Ishikawa (cell line): Measurements from ENCODE around the gene SLIT3.
A peak's percentile ranks its signal among the peaks of the same experiment; 100 is the strongest.

ENCODE experiments used
- CEBPB ChIP-seq: IDR thresholded peaks from 2 replicates; pipeline ENCODE4 v1.6.1; 2012
- CREB1 ChIP-seq: IDR thresholded peaks from 2 replicates; pipeline ENCODE4 v1.6.1; 2012; ENCODE audit warnings: low read depth
- EGR1 ChIP-seq: IDR thresholded peaks from 2 replicates; pipeline ENCODE4 v1.6.1; 2012
- EP300 ChIP-seq: IDR thresholded peaks from 2 replicates; pipeline ENCODE4 v1.6.1; 2012; ENCODE audit warnings: borderline replicate concordance
- FOXM1 ChIP-seq: IDR thresholded peaks from 2 replicates; pipeline ENCODE4 v1.6.1; 2012; ENCODE audit warnings: low read depth, borderline replicate concordance
- NFIC ChIP-seq: IDR thresholded peaks from 2 replicates; pipeline ENCODE4 v1.6.1; 2012
- RAD21 ChIP-seq: IDR thresholded peaks from 2 replicates; pipeline ENCODE4 v1.6.1; 2012; ENCODE audit warnings: low read depth
- TAF1 ChIP-seq: IDR thresholded peaks from 2 replicates; pipeline ENCODE4 v1.6.1; 2012; ENCODE audit warnings: low read depth, mild to moderate bottlenecking
- TCF12 ChIP-seq: IDR thresholded peaks from 2 replicates; pipeline ENCODE4 v1.6.1; 2012; ENCODE audit warnings: low read depth
- TEAD4 ChIP-seq: IDR thresholded peaks from 2 replicates; pipeline ENCODE4 v1.6.1; 2012
- YY1 ChIP-seq: IDR thresholded peaks from 2 replicates; pipeline ENCODE4 v1.6.1; 2012; ENCODE audit warnings: low read depth
- ZBTB7A ChIP-seq: IDR thresholded peaks from 2 replicates; pipeline ENCODE4 v1.6.1; 2012; ENCODE audit warnings: low read depth
- TF ChIP-seq, protein P1 (sequence below): IDR thresholded peaks from 2 replicates; pipeline ENCODE4 v1.6.1; 2012
- TF ChIP-seq, protein P2 (sequence below): IDR thresholded peaks from 2 replicates; pipeline ENCODE4 v1.6.1; 2012
- TF ChIP-seq, protein P3 (sequence below): IDR thresholded peaks from 2 replicates; pipeline ENCODE4 v1.6.1; 2012; ENCODE audit warnings: low read depth, mild to moderate bottlenecking

Gene SLIT3

DNA sequence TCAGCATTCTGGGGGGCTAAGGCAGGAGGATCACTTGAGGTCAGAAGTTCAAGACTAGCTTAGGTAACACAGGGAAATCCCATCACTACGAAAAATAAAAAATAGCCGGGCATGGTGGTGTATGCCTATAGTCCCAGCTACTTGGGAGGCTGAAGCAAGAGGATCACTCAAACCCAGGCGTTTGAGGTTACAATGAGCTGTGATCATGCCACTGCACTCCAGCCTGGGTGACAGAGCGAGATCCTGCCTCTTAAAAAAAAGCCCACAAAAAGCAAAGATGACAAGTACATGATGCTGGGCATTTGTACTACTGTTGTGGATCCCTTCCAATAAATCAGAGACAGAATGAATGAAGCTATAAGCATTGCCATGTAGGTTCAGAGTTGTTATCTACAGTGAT lies 401.7 kb downstream of the SLIT3 start:
- TF ChIP-seq RAD21 = no peak
- TF ChIP-seq, protein P1, sequence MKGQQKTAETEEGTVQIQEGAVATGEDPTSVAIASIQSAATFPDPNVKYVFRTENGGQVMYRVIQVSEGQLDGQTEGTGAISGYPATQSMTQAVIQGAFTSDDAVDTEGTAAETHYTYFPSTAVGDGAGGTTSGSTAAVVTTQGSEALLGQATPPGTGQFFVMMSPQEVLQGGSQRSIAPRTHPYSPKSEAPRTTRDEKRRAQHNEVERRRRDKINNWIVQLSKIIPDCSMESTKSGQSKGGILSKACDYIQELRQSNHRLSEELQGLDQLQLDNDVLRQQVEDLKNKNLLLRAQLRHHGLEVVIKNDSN = no peak
- TF ChIP-seq EGR1 = no peak
- TF ChIP-seq FOXM1 = no peak
- TF ChIP-seq CEBPB = no peak
- no peak for TF ChIP-seq NFIC
- TF ChIP-seq TCF12 = no peak
- TF ChIP-seq, protein P2, sequence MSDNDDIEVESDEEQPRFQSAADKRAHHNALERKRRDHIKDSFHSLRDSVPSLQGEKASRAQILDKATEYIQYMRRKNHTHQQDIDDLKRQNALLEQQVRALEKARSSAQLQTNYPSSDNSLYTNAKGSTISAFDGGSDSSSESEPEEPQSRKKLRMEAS = no peak
- no peak for TF ChIP-seq YY1
- no peak for TF ChIP-seq CREB1

DNA sequence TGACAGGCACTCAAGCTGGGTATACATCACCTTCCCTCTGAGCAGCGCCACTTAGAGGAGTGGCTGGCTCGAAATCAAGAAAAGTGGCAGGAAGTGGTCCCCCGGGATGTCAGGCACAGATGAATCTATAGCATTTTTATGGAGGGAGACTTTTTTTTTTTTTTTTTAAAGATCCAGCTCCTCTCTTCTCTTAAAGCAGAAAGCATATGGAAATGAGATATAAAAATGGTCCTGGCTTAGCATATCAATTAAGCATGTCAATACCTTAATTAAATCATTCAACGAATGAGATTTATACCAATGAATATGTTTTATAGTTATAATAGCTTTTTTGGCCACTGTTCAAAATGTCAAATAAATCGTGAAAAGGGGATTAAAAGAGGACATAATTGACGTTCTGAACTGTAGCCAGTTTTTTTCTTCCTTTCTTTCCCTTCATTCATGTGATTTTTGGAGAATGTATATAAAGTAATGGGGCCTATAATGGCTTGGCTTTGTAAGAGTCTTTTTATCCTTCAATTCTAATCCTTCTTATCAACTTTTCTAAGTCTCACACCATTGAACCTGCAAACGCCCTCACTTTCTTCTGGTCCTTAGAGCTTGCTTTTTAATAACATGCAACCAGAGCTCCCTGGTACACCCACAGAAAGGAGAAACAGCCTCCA lies 402.6 kb downstream of the SLIT3 start:
- TF ChIP-seq NFIC (peak; percentile 71), CREB1 (no peak)

DNA sequence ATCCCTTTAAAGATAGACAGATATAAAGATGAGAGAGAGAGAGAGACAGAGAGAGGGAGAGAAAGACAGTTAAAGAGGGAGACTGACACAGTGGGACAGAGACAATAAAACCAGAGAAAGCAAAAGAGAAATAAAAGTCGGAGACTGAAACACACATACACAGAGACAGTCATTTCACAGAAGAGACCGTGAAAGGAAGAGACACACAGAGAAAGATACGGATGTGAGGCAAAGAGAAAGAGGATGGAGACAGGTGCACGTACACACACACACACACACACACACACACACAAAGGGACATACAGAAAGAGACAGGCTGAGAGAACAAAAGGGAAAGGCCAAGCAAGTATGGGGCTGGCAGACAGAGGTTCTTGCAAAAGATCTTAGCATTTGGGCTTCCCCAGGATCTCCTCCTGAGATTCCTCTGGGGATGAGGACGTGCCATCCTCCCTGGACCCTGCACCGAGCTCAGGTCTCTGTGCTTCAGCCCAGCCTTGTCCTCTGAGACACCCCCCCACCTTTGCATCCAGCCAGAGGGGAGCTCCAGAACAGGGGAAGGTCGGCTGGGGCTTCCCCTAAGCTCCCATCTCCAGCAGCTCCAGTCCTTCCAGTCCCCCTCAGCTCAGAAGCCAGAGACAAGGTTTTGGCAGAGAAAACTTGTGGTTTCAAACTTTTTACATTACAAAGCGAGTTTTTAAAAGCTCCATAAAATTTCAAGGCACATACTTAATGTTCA lies 403.4 kb downstream of the SLIT3 start:
- no peak for TF ChIP-seq TEAD4
- no peak for TF ChIP-seq CREB1
- TF ChIP-seq YY1 = no peak
- no peak for TF ChIP-seq CEBPB
- no peak for TF ChIP-seq RAD21
- no peak for TF ChIP-seq FOXM1
- TF ChIP-seq EGR1 = no peak
- no peak for TF ChIP-seq ZBTB7A
- TF ChIP-seq TCF12 = no peak
- no peak for TF ChIP-seq NFIC
- no peak for TF ChIP-seq EP300

DNA sequence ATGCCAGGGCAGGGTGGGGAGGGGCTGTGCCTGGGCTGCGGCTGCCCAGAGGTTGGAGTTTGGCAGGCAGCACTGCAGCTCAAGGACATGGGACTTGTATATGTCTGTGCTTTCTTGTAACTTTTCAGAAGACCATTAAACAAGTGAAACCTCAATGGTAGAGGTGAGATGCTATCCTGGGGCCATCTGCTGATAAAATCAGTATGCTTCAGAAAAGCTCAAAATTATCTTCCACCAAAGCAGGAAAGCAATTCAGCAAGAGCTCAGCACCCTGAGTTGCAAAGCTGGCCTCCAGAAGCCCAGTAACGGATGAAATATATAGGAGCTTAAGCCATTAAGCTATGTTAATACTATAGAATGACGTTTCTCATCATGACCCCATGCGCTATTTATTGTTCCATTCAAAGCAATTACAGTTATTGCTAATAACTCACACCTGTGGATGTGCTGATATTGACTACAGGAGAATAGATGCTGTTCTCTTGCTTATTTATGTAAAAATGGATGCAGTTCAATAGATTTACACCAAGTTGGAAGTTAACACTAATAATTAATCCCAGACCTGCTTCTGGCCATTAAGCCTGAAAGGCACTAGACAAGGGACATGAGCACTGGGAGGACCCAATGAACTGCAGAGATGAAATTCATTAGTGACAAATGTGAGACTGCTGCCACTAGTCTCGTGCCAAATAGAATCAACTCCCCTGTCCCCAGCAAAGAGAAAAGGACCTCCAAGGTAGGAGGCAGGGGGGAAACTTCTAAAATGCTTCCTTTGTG lies 405.5 kb downstream of the SLIT3 start:
- TF ChIP-seq TAF1 (no peak), TCF12 (no peak), EP300 (no peak), CEBPB (no peak), RAD21 (no peak), NFIC (no peak), FOXM1 (no peak), YY1 (no peak), EGR1 (no peak), CREB1 (no peak), TEAD4 (no peak)
- TF ChIP-seq, protein P3, sequence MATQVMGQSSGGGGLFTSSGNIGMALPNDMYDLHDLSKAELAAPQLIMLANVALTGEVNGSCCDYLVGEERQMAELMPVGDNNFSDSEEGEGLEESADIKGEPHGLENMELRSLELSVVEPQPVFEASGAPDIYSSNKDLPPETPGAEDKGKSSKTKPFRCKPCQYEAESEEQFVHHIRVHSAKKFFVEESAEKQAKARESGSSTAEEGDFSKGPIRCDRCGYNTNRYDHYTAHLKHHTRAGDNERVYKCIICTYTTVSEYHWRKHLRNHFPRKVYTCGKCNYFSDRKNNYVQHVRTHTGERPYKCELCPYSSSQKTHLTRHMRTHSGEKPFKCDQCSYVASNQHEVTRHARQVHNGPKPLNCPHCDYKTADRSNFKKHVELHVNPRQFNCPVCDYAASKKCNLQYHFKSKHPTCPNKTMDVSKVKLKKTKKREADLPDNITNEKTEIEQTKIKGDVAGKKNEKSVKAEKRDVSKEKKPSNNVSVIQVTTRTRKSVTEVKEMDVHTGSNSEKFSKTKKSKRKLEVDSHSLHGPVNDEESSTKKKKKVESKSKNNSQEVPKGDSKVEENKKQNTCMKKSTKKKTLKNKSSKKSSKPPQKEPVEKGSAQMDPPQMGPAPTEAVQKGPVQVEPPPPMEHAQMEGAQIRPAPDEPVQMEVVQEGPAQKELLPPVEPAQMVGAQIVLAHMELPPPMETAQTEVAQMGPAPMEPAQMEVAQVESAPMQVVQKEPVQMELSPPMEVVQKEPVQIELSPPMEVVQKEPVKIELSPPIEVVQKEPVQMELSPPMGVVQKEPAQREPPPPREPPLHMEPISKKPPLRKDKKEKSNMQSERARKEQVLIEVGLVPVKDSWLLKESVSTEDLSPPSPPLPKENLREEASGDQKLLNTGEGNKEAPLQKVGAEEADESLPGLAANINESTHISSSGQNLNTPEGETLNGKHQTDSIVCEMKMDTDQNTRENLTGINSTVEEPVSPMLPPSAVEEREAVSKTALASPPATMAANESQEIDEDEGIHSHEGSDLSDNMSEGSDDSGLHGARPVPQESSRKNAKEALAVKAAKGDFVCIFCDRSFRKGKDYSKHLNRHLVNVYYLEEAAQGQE = no peak
- TF ChIP-seq, protein P1 = no peak
- TF ChIP-seq, protein P2 = no peak

DNA sequence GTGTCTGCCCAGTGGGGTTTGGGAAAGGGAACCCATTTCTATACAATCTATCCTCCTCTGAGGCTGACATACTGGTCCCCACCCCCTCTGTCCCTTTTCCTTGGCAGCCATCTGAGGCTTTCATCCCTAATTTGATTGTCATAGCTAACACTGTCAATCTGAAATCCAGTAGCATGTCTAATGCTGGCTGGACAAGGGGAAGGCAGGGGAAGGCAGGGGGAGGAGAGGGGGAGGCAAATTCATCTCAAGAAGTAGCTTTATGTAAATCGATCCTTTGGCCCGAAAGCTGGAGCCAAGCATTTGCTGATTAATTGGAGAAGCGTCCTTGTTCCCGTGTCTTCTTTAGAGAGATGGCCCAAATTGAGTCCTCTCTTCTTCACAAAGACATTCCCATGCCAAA lies 407.7 kb downstream of the SLIT3 start:
- TF ChIP-seq, protein P1 = no peak
- TF ChIP-seq NFIC (no peak), CREB1 (no peak), ZBTB7A (no peak), FOXM1 (no peak), RAD21 (no peak), EP300 (no peak), EGR1 (no peak), TCF12 (no peak), YY1 (no peak), TAF1 (no peak), TEAD4 (no peak), CEBPB (no peak)
- TF ChIP-seq, protein P2 = no peak
- TF ChIP-seq, protein P3 = no peak
